ENCODE data around the gene PPT1.

GRCh38 chr1:40053138-40053887 lies 43.7 kb downstream of the PPT1 start:
- TF ChIP-seq GABPA (IDR thresholded peaks at IDR 0.05; ENCODE audit: low read depth) (no peak), CTCF (IDR thresholded peaks at IDR 0.05; ENCODE audit: insufficient read depth, low read length) (no peak)
